ENCODE results near the gene TMEM184A. TPM values are rescaled to one million over a fixed set of nuclear protein-coding genes. Genes with fewer than 3 reads are reported as not detected.

The TMEM184A gene
- total and polyA plus RNA-seq, 8 donors, result 1.00 to 9.7 (median 2.4) TPM

- no peak for TF ChIP-seq CTCF (IDR thresholded peaks at IDR 0.05)
- H3K27ac ChIP-seq, result no peak overlapping the region
- H3K27me3 ChIP-seq, result no peaks in the 10 kb centered on the region
- no peaks in the 10 kb centered on the region for H3K9me3 ChIP-seq
- intact Hi-C loops (cut with DNase I), result no loop called here
- H3K4me1 ChIP-seq, result peaks cover 8 to 13% of the 10 kb centered on the region in 2 donors
- DNase-seq, result no peak
- no peak overlapping the region for H3K4me3 ChIP-seq
- no peak for ATAC-seq
- peaks cover 0 to 72% of the 10 kb centered on the region in 2 donors for H3K36me3 ChIP-seq
Measured at GRCh38 chr7:1542841-1543747, 12.9 kb downstream of the TMEM184A start.

GRCh38 chr7:1542329-1542728 lies 13.7 kb downstream of the TMEM184A start:
- DNase-seq (no peak), ATAC-seq (no peak)
- peaks cover 0 to 73% of the 10 kb centered on the region in 2 donors for H3K36me3 ChIP-seq
- H3K27me3 ChIP-seq, result no peaks in the 10 kb centered on the region
- no peaks in the 10 kb centered on the region for H3K9me3 ChIP-seq
- no peak overlapping the region for H3K27ac ChIP-seq
- peaks cover 15 to 21% of the 10 kb centered on the region in 2 donors for H3K4me1 ChIP-seq
- no peak for TF ChIP-seq CTCF (IDR thresholded peaks at IDR 0.05)
- intact Hi-C loops (cut with DNase I), result no loop called here
- H3K4me3 ChIP-seq, result no peak overlapping the region

- Histone ChIP-seq H3K9me3 (no peaks in the 10 kb centered on the region), H3K27ac (no peak overlapping the region), H3K4me3 (no peak overlapping the region), H3K4me1 (peaks cover 19 to 26% of the 10 kb centered on the region in 2 donors), H3K27me3 (no peaks in the 10 kb centered on the region), H3K36me3 (peaks cover 0 to 73% of the 10 kb centered on the region in 2 donors)
- intact Hi-C loops (cut with DNase I), result no loop called here
- TF ChIP-seq CTCF (IDR thresholded peaks at IDR 0.05), result no peak
- peak in 1 of 4 donors; percentile 77 for DNase-seq
- no peak for ATAC-seq
Measured at GRCh38 chr7:1541431-1542162, 14.4 kb downstream of the TMEM184A start.

GRCh38 chr7:1540776-1541271 lies 15.2 kb downstream of the TMEM184A start:
- H3K36me3 ChIP-seq, result peaks cover 0 to 80% of the 10 kb centered on the region in 2 donors
- intact Hi-C loops (cut with DNase I), result no loop called here
- DNase-seq (no peak), ATAC-seq (no peak)
- no peak overlapping the region for H3K4me3 ChIP-seq
- no peaks in the 10 kb centered on the region for H3K27me3 ChIP-seq
- H3K9me3 ChIP-seq, result no peaks in the 10 kb centered on the region
- no peak overlapping the region for H3K27ac ChIP-seq
- TF ChIP-seq CTCF (IDR thresholded peaks at IDR 0.05), result no peak
- H3K4me1 ChIP-seq, result peaks cover 27 to 34% of the 10 kb centered on the region in 2 donors
